ENCODE results near the gene KRTAP10-5.

DNA sequence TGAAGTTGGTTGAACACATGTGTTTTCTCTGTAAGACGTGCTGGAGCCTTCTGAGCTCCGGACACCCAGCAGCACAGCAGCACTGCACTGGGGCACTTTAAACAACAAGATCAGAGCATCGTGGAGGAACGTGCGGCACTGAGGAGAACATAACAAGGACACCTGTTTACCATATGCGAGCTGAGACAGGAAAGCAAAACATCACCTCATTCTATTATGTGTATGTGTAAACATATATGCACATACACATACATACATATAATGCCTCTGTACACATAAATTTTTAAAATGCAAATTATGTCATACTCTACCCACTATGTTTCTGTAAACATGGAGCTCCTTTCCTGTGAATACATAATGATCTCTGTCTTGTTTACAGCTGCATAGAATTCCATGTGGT is 15.1 kb upstream of the KRTAP10-5 start:
- no peak for TF ChIP-seq EZH2 (IDR thresholded peaks at IDR 0.05; ENCODE audit: insufficient read depth, poor library complexity, severe bottlenecking)
- no peak for TF ChIP-seq EZH2phosphoT487 (IDR thresholded peaks at IDR 0.05; ENCODE audit: insufficient read depth, low read depth)

All from GM23248 (cell line).